Endothelial cell of umbilical vein (primary cell): ENCODE data around the gene MAPK8IP3. TPM values are rescaled to one million over a fixed set of nuclear protein-coding genes. Genes with fewer than 3 reads are reported as not detected.

ENCODE experiments used
- BruUV-seq: library from RNA; stranded (reverse); fragments of 400-500 nt; replicated peaks from 2 replicates; lab custom pipeline; 2021; lab: Mats Ljungman, UMichigan
- CTCF ChIA-PET: fragments of 300-600, 350-600 bp; sonication (Branson Sonifier 250); formaldehyde crosslinking; loops from one replicate; lab custom pipeline; 2021; ENCODE audit warnings: antibody characterized with exemption, inconsistent platforms; lab: Charles Lee
- POLR2A ChIA-PET: fragments of 300-600, 350-600 bp; sonication (Branson Sonifier 250); formaldehyde crosslinking; loops from one replicate; lab custom pipeline; 2021; ENCODE audit warnings: antibody characterized with exemption, inconsistent platforms; lab: Charles Lee
- DNase-seq: peaks from one replicate; pipeline ENCODE4 v3.0.0-alpha.2; 2011; ENCODE audit warnings: low read depth, low spot score
- FAIRE-seq: peaks from 2 replicates; lab custom pipeline; 2011; peaks lifted over from hg19 to GRCh38; lab: Jason Lieb, UNC
- H2AFZ ChIP-seq: 2 replicates; pipeline ENCODE4 v1.6.0; 2012; ENCODE audit warnings: low read depth, low read length, control low read depth, inconsistent platforms
- H3K27ac ChIP-seq: 2 replicates; pipeline ENCODE4 v1.5.1; 2011; ENCODE audit warnings: low read depth, mild to moderate bottlenecking, control low read depth, low read length, moderate library complexity; ENCODE audit not compliant: insufficient read depth
- H3K27me3 ChIP-seq, 2 experiments: 2 replicates each; pipeline versions ENCODE4 v1.6.0 to v1.6.1; 2011; ENCODE audit warnings: low read length in 2 of 2, mixed read lengths in 1 of 2; ENCODE audit not compliant: control insufficient read depth in 2 of 2, insufficient read depth in 2 of 2
- H3K36me3 ChIP-seq, 2 experiments: 2 replicates in 1 of 2; 3 replicates in 1 of 2; pipeline ENCODE4 v1.5.1; 2011; ENCODE audit warnings: low read length in 2 of 2, mild to moderate bottlenecking in 1 of 2, moderate library complexity in 1 of 2; ENCODE audit not compliant: control insufficient read depth in 2 of 2, insufficient read depth in 2 of 2; ENCODE audit errors: extremely low read depth in 1 of 2
- H3K4me1 ChIP-seq: 3 replicates; pipeline ENCODE4 v1.5.1; 2011; ENCODE audit warnings: mild to moderate bottlenecking, low read length; ENCODE audit not compliant: control insufficient read depth, insufficient read depth; ENCODE audit errors: extremely low read depth
- H3K4me2 ChIP-seq: 2 replicates; pipeline ENCODE4 v1.6.1; 2011; ENCODE audit warnings: low read length, control low read depth, mixed read lengths; ENCODE audit not compliant: insufficient read depth
- H3K4me3 ChIP-seq, 3 experiments: fragments of 200-600 bp in 1 of 3; sonication (generic), shearing (Covaris generic) in 1 of 3; replicated peaks in 1 of 3; 2 replicates each; pipeline ENCODE4 v1.5.1; 2011 to 2016; ENCODE audit warnings: control low read depth in 3 of 3, low read length in 3 of 3, mild to moderate bottlenecking in 2 of 3, inconsistent platforms in 1 of 3, low read depth in 1 of 3, moderate library complexity in 1 of 3; ENCODE audit not compliant: insufficient read depth in 1 of 3
- H3K79me2 ChIP-seq: 2 replicates; pipeline ENCODE4 v1.6.0; 2012; ENCODE audit warnings: low read length, inconsistent platforms; ENCODE audit not compliant: control insufficient read depth, insufficient read depth
- H3K9ac ChIP-seq: replicated peaks from 2 replicates; pipeline ENCODE3; 2011; ENCODE audit warnings: low read length, control low read depth; ENCODE audit not compliant: insufficient read depth; ENCODE audit errors: extremely low read depth
- H3K9me1 ChIP-seq: replicated peaks from 3 replicates; pipeline ENCODE4 v1.6.0; 2011; ENCODE audit warnings: mild to moderate bottlenecking, low read length; ENCODE audit not compliant: control insufficient read depth, insufficient read depth; ENCODE audit errors: extremely low read depth
- H3K9me3 ChIP-seq: replicated peaks from 2 replicates; pipeline ENCODE4 v1.5.1; 2012; ENCODE audit warnings: low read length, inconsistent platforms; ENCODE audit not compliant: control insufficient read depth, insufficient read depth
- H4K20me1 ChIP-seq: replicated peaks from 2 replicates; pipeline ENCODE3; 2011; ENCODE audit warnings: mild to moderate bottlenecking, low read length; ENCODE audit not compliant: control insufficient read depth, insufficient read depth; ENCODE audit errors: extremely low read depth
- CTCF ChIP-seq, 2 donors: IDR thresholded peaks; 1 replicate in 1 of 2; 2 replicates in 1 of 2; pipeline ENCODE4 v1.5.1; 2011; ENCODE audit warnings: low read length in 2 of 2, mild to moderate bottlenecking in 2 of 2, moderate library complexity in 2 of 2, control low read depth in 1 of 2, inconsistent platforms in 1 of 2, low read depth in 1 of 2; ENCODE audit not compliant: insufficient read depth in 1 of 2; ENCODE audit errors: extremely low read depth in 1 of 2
- FOS ChIP-seq: IDR thresholded peaks from 2 replicates; pipeline ENCODE4 v1.6.1; 2011; ENCODE audit warnings: mild to moderate bottlenecking, low read length, moderate library complexity, borderline replicate concordance; ENCODE audit not compliant: insufficient read depth
- MYC ChIP-seq: IDR thresholded peaks from one replicate; pipeline ENCODE4 v1.6.1; 2011; ENCODE audit warnings: mild to moderate bottlenecking, low read depth, low read length
- POLR2A ChIP-seq: IDR thresholded peaks from 2 replicates; pipeline ENCODE4 v1.6.1; 2012; ENCODE audit warnings: low read depth, mild to moderate bottlenecking, control low read depth, low read length
- dilution Hi-C: fragments of 300-500 bp; cut with MboI; formaldehyde crosslinking; loops from one replicate; pipeline ENCODE4 v1.15.0; 2019; ENCODE audit warnings: low sequenced_read_pairs; ENCODE audit not compliant: extremely low pct_ligation_motif_present
- intact Hi-C: fragments of 100-400 bp; cut with micrococcal nuclease; formaldehyde crosslinking; loops from one replicate; pipeline ENCODE4 v1.10.0; 2022
- polyA plus RNA-seq, 4 experiments: library from polyadenylated mRNA; depleted of rRNA in 3 of 4; stranded (reverse) in 3 of 4; unstranded in 1 of 4; fragments of >200 nt; gene quantifications; 2 replicates each; pipeline versions ENCODE4 v1.2.1 to v1.2.3, GENCODE V29; 2011 to 2012; ENCODE audit warnings: missing spikeins in 1 of 4
- total RNA-seq: library from RNA; stranded (reverse); gene quantifications from 2 replicates; pipeline ENCODE4 v1.2.3, GENCODE V29; 2021
- TF ChIP-seq, protein P1 (sequence below): IDR thresholded peaks from 2 replicates; pipeline ENCODE4 v1.6.1; 2011; ENCODE audit not compliant: insufficient read depth, insufficient read length

The MAPK8IP3 gene
- total and polyA plus RNA-seq, 2 donors (not counting 3 experiments of a cell fraction or from before 2014, with no cell fraction given), result 40.7 to 92.2 TPM

DNA sequence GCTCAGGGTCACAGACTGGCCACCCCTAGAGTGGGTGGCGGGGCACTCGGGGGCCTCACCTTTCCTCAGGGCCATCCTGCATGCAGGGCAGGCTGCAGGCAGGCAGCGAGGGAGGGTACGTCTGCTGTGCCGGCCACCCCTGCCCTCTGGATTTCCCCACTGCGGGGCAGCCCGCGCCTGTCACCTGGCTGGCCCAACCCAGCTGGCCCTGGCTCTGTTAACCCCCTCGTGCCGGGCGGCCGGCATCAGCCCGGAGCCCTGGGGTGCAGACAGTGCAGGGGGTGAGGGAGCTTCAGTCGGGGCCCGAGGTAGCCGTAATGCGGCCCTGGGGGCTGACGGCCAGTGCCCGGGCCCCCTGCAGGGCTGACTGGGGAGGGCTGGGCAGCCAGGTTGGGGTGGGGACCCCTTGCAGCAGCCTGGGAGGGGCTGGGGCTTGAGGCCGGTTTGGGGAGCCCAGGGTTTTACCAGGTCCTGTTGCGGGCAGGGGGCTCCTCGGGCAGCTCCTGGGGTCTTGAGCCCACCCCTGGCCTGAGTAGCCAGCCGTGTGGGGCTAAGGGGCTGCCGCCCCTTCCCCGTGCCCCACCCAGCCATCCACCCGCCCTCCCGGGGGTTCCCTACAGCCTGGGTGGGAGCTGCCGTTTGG is 87.7 kb downstream of the MAPK8IP3 start, which contains the start of gene IGFALS:
Gene IGFALS (minus strand): TSS at position 128 of the 643 bp plus-strand sequence. CDS start 53 bp downstream, at position 75.
- H3K36me3 ChIP-seq, result peaks cover 0 to 3% of the 10 kb centered on the region in 2 experiments
- no peaks in the 10 kb centered on the region for H3K4me1 ChIP-seq
- no peak within 1 kb of the TSS for H3K27ac ChIP-seq
- no peak within 1 kb of the TSS for H2AFZ ChIP-seq
- no peak within 1 kb of the TSS for H3K9ac ChIP-seq
- no peaks in the 10 kb centered on the region for H3K9me3 ChIP-seq
- H4K20me1 ChIP-seq, result no peaks in the 10 kb centered on the region
- FAIRE-seq (no peak), DNase-seq (no peak)
- no TSS peak for BruUV-seq
- TF ChIP-seq, protein P1, sequence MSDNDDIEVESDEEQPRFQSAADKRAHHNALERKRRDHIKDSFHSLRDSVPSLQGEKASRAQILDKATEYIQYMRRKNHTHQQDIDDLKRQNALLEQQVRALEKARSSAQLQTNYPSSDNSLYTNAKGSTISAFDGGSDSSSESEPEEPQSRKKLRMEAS, result no peak
- TF ChIP-seq CTCF (IDR thresholded peaks at IDR 0.05; ENCODE audit: extremely low read depth in 1 of 2, insufficient read depth in 1 of 2, low read depth in 1 of 2, low read length in 2 of 2) (no peak), FOS (no peak), POLR2A (no peak), MYC (no peak)
- no peaks in the 10 kb centered on the region for H3K79me2 ChIP-seq
- no peak within 1 kb of the TSS for H3K4me2 ChIP-seq
- intact Hi-C loops (no loop called here), dilution Hi-C loops (no loop called here)
- no peaks in the 10 kb centered on the region for H3K27me3 ChIP-seq
- no peaks in the 10 kb centered on the region for H3K9me1 ChIP-seq
- CTCF ChIA-PET, result no interaction called here
- no peak within 1 kb of the TSS for H3K4me3 ChIP-seq
- POLR2A ChIA-PET, result no interaction called here
